Measurements from ENCODE around the gene ASPA. TPM values are rescaled to one million over a fixed set of nuclear protein-coding genes. Genes with fewer than 3 reads are reported as not detected.
"Not testable (repeated sequence)": the region's sequence is repeated elsewhere in the genome, so short reads cannot be mapped to it uniquely, and the experiment has no call there.

The ASPA gene
- total RNA-seq, 6 experiments from 2014 or later = not detected

DNA sequence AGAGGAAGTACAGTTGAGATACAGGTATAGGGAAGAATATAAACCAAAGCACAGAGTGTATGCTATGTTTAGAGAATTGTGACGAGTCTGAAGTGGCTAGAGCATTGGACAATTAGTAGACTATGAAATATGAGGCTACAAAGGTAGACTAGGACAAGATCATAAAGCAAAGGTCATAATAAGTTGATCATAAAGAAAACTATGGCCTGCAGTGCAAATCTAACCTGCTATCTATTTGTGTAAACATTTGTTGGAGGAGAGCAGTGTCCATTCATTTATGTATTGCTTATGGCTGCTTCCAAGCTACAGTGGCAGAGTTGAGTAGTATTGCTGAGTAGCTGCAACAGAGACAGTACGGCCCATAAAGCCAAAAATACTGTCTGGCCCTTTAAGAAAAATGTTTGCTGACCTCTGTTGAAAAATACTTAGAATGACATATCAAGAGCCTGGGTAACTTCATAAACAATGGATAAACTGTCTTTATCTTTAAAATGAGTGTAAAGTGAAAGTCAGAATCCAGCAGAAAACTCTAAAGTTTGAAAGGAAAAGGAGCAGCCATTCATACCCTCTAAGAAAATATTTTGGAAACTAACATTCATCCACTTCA, 27.6 kb upstream of the ASPA start:
- Mint-ChIP-seq H3K27ac (no peak overlapping the region; the same call in 1 of the 2 replicates), H3K27me3 (ENCODE audit: insufficient read depth) (peaks cover 2% of the 10 kb centered on the region; the same call in 1 of the 2 replicates), H3K4me3 (no peak overlapping the region), H3K9me3 (no peaks in the 10 kb centered on the region), H3K4me1 (ENCODE audit: low read depth) (peaks cover 19% of the 10 kb centered on the region), H3K36me3 (ENCODE audit: low read depth) (no peaks in the 10 kb centered on the region)
- no peak for TF ChIP-seq CTCF (IDR thresholded peaks at IDR 0.05)
- DNase-seq = no peak

GRCh38 chr17:3466355-3466754, 9.4 kb upstream of the ASPA start:
- not testable (repeated sequence) for H3K4me1 Mint-ChIP-seq (ENCODE audit: low read depth); H3K9me3 Mint-ChIP-seq; H3K27ac Mint-ChIP-seq; H3K27me3 Mint-ChIP-seq (ENCODE audit: insufficient read depth); H3K36me3 Mint-ChIP-seq (ENCODE audit: low read depth); DNase-seq; H3K4me3 Mint-ChIP-seq

DNA sequence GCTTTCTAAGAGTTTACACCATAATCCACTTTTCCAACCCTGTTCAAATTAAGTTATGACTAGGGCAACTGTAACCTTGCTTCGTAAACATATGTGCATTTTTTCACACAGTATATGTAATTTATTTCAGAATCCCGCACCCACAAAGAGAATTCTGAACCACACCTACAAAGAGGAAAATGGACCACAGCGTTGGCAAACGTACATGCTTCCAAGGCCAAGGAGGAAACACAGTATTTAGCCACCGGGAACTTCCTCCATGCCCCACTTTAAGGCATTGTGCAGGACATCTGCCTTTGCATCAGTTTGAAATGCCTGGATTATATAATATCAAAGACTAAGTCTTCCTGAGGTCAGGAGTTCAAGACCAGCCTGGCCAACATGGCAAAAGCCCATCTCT, 6.3 kb upstream of the ASPA start:
- no peaks in the 10 kb centered on the region for H3K36me3 Mint-ChIP-seq (ENCODE audit: low read depth)
- H3K27ac Mint-ChIP-seq = no peak overlapping the region
- H3K4me3 Mint-ChIP-seq = no peak overlapping the region
- peaks cover 8% of the 10 kb centered on the region for H3K27me3 Mint-ChIP-seq (ENCODE audit: insufficient read depth)
- TF ChIP-seq CTCF (IDR thresholded peaks at IDR 0.05) = no peak
- no peaks in the 10 kb centered on the region for H3K9me3 Mint-ChIP-seq
- no peak for DNase-seq
- H3K4me1 Mint-ChIP-seq (ENCODE audit: low read depth) = peaks cover 6% of the 10 kb centered on the region; the same call in 1 of the 2 replicates

DNA sequence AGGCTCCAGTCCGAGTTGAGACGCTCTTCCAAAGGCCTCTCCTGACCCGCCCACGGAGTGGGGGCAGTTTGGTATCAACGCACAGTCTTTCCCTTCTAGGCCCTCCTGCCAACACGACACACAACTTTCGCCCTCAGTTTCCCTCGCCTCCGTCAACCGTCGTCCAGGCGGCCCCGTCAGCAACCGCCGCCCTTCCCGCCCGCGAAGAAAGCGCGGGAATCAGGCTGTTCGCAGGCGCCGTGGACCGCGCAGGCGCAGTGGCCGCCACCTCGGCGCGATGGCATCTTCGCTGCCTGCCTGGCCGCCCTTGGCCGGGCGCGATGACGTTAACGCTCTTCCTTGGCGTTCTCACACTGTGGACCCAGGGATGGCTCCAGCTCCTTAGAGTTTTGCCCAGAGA, 4.2 kb upstream of the ASPA start, which contains the start of gene SPATA22:
Gene SPATA22 (minus strand): TSS at position 221 of the 400 bp plus-strand sequence. CDS start 2,494 bp downstream, outside the sequence.
- no peaks in the 10 kb centered on the region for H3K9me3 Mint-ChIP-seq
- TF ChIP-seq CTCF (IDR thresholded peaks at IDR 0.05) = no peak
- no peak within 1 kb of the TSS for H3K4me3 Mint-ChIP-seq
- H3K36me3 Mint-ChIP-seq (ENCODE audit: low read depth) = no peaks in the 10 kb centered on the region
- no peak for DNase-seq
- H3K4me1 Mint-ChIP-seq (ENCODE audit: low read depth) = peaks cover 20% of the 10 kb centered on the region
- H3K27ac Mint-ChIP-seq = no peak within 1 kb of the TSS
- peaks cover 11% of the 10 kb centered on the region for H3K27me3 Mint-ChIP-seq (ENCODE audit: insufficient read depth)

DNA sequence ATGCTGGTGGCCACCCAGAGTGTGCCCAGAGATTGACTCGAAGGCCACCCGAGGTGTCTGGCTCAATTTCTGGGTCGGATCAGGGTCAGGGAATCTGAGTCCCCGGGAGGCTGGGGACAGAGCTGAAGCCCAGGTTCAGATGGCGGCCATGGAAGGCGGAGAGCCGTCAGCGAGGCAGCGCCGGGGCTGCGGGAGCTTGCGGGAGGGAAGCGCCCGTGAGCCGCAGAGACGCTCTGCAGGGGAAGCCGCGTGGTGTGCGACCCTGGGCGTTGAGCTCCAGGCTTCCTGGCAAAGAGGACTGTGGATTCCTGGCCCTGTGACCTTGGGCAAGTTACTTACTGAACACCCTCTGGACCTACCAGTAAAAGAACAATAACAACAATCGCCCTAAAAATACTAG, 3.7 kb upstream of the ASPA start:
- H3K4me1 Mint-ChIP-seq (ENCODE audit: low read depth) = peaks cover 20% of the 10 kb centered on the region
- peaks cover 11% of the 10 kb centered on the region for H3K27me3 Mint-ChIP-seq (ENCODE audit: insufficient read depth)
- DNase-seq = no peak
- H3K27ac Mint-ChIP-seq = no peak overlapping the region
- TF ChIP-seq CTCF (IDR thresholded peaks at IDR 0.05) = no peak
- no peak overlapping the region for H3K4me3 Mint-ChIP-seq
- H3K36me3 Mint-ChIP-seq (ENCODE audit: low read depth) = no peaks in the 10 kb centered on the region
- H3K9me3 Mint-ChIP-seq = no peaks in the 10 kb centered on the region

GRCh38 chr17:3474212-3474611, 1.6 kb upstream of the ASPA start:
- no peak overlapping the region for H3K27ac Mint-ChIP-seq
- H3K36me3 Mint-ChIP-seq (ENCODE audit: low read depth) = no peaks in the 10 kb centered on the region
- H3K4me3 Mint-ChIP-seq = no peak overlapping the region
- H3K4me1 Mint-ChIP-seq (ENCODE audit: low read depth) = peaks cover 20% of the 10 kb centered on the region
- H3K9me3 Mint-ChIP-seq = no peaks in the 10 kb centered on the region
- TF ChIP-seq CTCF (IDR thresholded peaks at IDR 0.05) = no peak
- peaks cover 12% of the 10 kb centered on the region for H3K27me3 Mint-ChIP-seq (ENCODE audit: insufficient read depth)
- no peak for DNase-seq

Data from HFFc6 (cell line).